Tibial nerve (tissue), 4 donors: ENCODE measurements around the gene UBA6. TPM values are rescaled to one million over a fixed set of nuclear protein-coding genes. Genes with fewer than 3 reads are reported as not detected.

Source experiments
- DNase-seq, 2 donors: peaks; one replicate each; pipeline ENCODE4 v3.0.0-alpha.2; 2019; ENCODE audit warnings: low spot score in 2 of 2
- H3K27ac ChIP-seq, 4 donors: fragments of 200-600 bp; sonication (generic) in 3 of 4; one replicate each; pipeline ENCODE4 v1.5.1; 2017 to 2019; ENCODE audit warnings: mild to moderate bottlenecking in 1 of 4
- H3K27me3 ChIP-seq, 2 donors: fragments of 200-600 bp; sonication (generic) in 1 of 2; one replicate each; pipeline versions ENCODE4 v1.5.1 to v1.6.0; 2017 to 2019
- H3K36me3 ChIP-seq, 3 donors: fragments of 200-600 bp; sonication (generic); one replicate each; pipeline ENCODE4 v1.5.1; 2018 to 2019
- H3K4me1 ChIP-seq, 4 donors: fragments of 200-600 bp; sonication (generic) in 3 of 4; one replicate each; pipeline ENCODE4 v1.5.1; 2017 to 2019
- H3K4me3 ChIP-seq, 4 donors: fragments of 200-600 bp; sonication (generic) in 3 of 4; one replicate each; pipeline ENCODE4 v1.5.1; 2017 to 2019; ENCODE audit warnings: mild to moderate bottlenecking in 1 of 4, moderate library complexity in 1 of 4
- H3K9me3 ChIP-seq, 4 donors: fragments of 200-600 bp; sonication (generic) in 3 of 4; one replicate each; pipeline ENCODE4 v1.5.1; 2017 to 2019
- CTCF ChIP-seq, 5 experiments: fragments of 200-600 bp in 3 of 5; fragments of 450-650 bp in 2 of 5; sonication (generic) in 3 of 5; IDR thresholded peaks; one replicate each; pipeline ENCODE4 v1.5.1; 2016 to 2019; ENCODE audit warnings: antibody characterized with exemption in 5 of 5, mild to moderate bottlenecking in 3 of 5, moderate library complexity in 2 of 5
- EP300 ChIP-seq, 2 donors: sonication (generic); formaldehyde crosslinking; IDR thresholded peaks; one replicate each; pipeline ENCODE4 v1.6.1; 2017; ENCODE audit warnings: antibody characterized with exemption in 2 of 2, mild to moderate bottlenecking in 1 of 2
- POLR2A ChIP-seq, 2 donors: fragments of 450-650 bp; IDR thresholded peaks; one replicate each; pipeline ENCODE4 v1.6.1; 2017; ENCODE audit warnings: antibody characterized with exemption in 2 of 2, mild to moderate bottlenecking in 2 of 2, moderate library complexity in 2 of 2
- WGBS, 2 donors: methylation state at CpG; one replicate each; pipeline ENCODE4 v1.1.5; 2018; 5-methylcytosine and 5-hydroxymethylcytosine counted together
- total RNA-seq, 4 donors: library from RNA; depleted of rRNA; stranded (reverse); fragments of >200 nt; gene quantifications; one replicate each; pipeline ENCODE4 v1.1.0, GENCODE V29; 2016

UBA6 gene
- total RNA-seq, 4 donors from 2014 or later: 22.9 to 51.5 (median 36.9) TPM

DNA sequence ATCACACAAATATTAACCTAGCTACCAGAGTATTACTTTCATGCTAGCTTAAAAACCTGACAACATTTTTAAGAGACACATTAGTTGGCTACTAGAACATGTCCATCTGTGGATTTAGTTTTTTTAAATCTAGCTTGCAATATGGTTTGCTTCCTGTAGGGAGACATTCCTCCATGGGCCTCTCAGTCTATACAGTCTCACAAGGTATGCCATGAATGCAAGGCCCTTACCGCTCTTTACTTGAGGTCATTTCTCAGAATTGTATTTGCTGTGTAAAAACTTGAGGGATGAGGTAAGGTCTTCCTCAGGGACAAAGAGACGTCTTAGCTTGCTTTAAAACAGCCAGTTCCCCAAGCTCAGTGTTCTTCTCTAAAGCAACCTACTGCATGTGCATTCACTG lies 26.9 kb downstream of the UBA6 start:
- TF ChIP-seq POLR2A (IDR thresholded peaks at IDR 0.05) (no peak), EP300 (IDR thresholded peaks at IDR 0.05) (no peak), CTCF (IDR thresholded peaks at IDR 0.05) (no peak)
- Histone ChIP-seq H3K4me3 (no peak overlapping the region), H3K27me3 (no peaks in the 10 kb centered on the region), H3K4me1 (no peaks in the 10 kb centered on the region), H3K9me3 (no peaks in the 10 kb centered on the region), H3K36me3 (peaks cover 0 to 82% (median 18%) of the 10 kb centered on the region in 3 donors), H3K27ac (no peak overlapping the region)
- no peak for DNase-seq
- 88 to 90% methylated on average over 2 of the region's 2 CpGs for WGBS, 2 donors

DNA sequence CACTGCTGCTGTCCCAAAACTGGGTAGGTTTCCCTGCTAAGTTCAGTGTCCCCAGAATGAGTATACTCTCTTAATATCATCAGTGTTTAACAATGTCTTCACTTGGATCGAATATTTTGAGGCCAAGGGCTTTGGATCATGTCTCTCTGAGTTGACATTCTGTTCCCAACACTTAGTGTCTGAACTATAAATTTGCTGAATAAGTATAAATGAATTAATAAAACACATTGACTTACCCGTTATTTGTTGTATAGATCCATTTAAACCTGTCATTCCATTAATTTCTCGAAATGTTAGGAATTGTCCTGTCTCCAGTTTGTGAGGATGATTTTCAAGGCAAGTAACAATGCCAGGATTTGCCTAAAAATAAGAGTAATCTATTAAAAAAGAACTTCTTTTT lies 32.6 kb downstream of the UBA6 start:
- Histone ChIP-seq H3K4me3 (no peak overlapping the region), H3K27ac (no peak overlapping the region), H3K9me3 (no peaks in the 10 kb centered on the region), H3K36me3 (peaks cover 0 to 63% (median 0%) of the 10 kb centered on the region in 3 donors), H3K27me3 (no peaks in the 10 kb centered on the region), H3K4me1 (no peaks in the 10 kb centered on the region)
- TF ChIP-seq EP300 (IDR thresholded peaks at IDR 0.05): no peak
- WGBS, 2 donors: 89 to 93% methylated on average over 3 of the region's 3 CpGs
- no peak for DNase-seq

DNA sequence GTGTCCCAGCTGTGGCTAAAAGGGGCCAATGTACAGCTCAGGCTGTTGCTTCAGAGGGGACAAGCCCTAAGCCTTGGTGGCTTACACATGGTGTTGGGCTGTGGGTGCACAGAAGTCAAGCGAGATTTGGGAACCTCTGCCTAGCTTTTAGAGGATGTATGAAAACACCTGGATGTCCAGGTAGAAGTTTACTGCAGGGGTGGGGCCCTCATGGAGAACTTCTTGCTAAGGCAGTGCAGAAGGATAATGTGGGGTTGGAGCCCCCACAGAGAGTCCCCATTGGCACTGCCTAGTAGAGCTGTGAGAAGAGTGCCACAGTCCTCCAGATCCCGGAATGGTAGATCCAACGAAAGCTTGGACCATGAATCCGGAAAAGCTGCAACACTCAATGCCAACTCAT lies 40.5 kb downstream of the UBA6 start:
- H3K9me3 ChIP-seq: peaks cover 0 to 9% (median 0%) of the 10 kb centered on the region in 4 donors

GRCh38 chr4:67659065-67659464 lies 41.9 kb downstream of the UBA6 start:
- Histone ChIP-seq H3K4me1 (no peaks in the 10 kb centered on the region), H3K4me3 (no peak overlapping the region), H3K27me3 (no peaks in the 10 kb centered on the region), H3K36me3 (peaks cover 3 to 93% (median 15%) of the 10 kb centered on the region in 3 donors), H3K9me3 (peaks cover 0 to 9% (median 0%) of the 10 kb centered on the region in 4 donors), H3K27ac (no peak overlapping the region)
- 88 to 96% methylated on average over 2 of the region's 2 CpGs for WGBS, 2 donors
- TF ChIP-seq CTCF (IDR thresholded peaks at IDR 0.05) (no peak), EP300 (IDR thresholded peaks at IDR 0.05) (no peak)
- no peak for DNase-seq

More for the DNA sequence above, 40.5 kb downstream of the UBA6 start:
- 97 to 98% methylated on average over 4 of the region's 4 CpGs for WGBS, 2 donors
- H3K4me1 ChIP-seq: no peaks in the 10 kb centered on the region
- TF ChIP-seq CTCF (IDR thresholded peaks at IDR 0.05) (no peak), EP300 (IDR thresholded peaks at IDR 0.05) (no peak), POLR2A (IDR thresholded peaks at IDR 0.05) (no peak)
- no peak for DNase-seq
- H3K36me3 ChIP-seq: peaks cover 3 to 89% (median 15%) of the 10 kb centered on the region in 3 donors
- no peaks in the 10 kb centered on the region for H3K27me3 ChIP-seq
- no peak overlapping the region for H3K4me3 ChIP-seq
- no peak overlapping the region for H3K27ac ChIP-seq

- Histone ChIP-seq H3K4me3 (no peak overlapping the region), H3K27me3 (no peaks in the 10 kb centered on the region), H3K27ac (no peak overlapping the region), H3K4me1 (no peaks in the 10 kb centered on the region), H3K36me3 (peaks cover 3 to 94% (median 15%) of the 10 kb centered on the region in 3 donors), H3K9me3 (peaks cover 0 to 9% (median 0%) of the 10 kb centered on the region in 4 donors)
- WGBS, 2 donors: 96 to 99% methylated on average over 3 of the region's 3 CpGs
- DNase-seq: no peak
- TF ChIP-seq CTCF (IDR thresholded peaks at IDR 0.05) (no peak), EP300 (IDR thresholded peaks at IDR 0.05) (no peak), POLR2A (IDR thresholded peaks at IDR 0.05) (no peak)
Observed at GRCh38 chr4:67658302-67658701, 42.7 kb downstream of the UBA6 start.

DNA sequence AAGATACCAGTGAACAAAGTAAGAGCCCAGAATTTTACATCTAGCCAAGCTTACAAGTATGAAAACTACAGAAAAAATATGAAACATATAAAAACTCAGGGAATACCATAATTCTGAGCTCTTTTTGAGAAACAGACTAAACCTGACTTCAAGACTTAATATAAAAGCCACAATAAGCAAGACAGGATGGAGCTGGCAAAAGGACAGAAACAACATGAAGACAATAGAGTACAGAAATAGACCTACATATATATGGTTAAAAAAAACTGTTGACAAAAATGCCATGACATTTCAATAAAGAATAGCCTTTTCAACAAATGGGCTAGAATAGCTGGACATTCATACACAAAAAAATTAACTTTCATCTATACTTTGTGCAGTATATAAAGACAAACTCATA lies 49.4 kb downstream of the UBA6 start:
- Histone ChIP-seq H3K4me3 (no peak overlapping the region), H3K27ac (no peak overlapping the region), H3K9me3 (no peaks in the 10 kb centered on the region), H3K4me1 (no peaks in the 10 kb centered on the region), H3K36me3 (peaks cover 0 to 56% (median 0%) of the 10 kb centered on the region in 3 donors), H3K27me3 (no peaks in the 10 kb centered on the region)
- no peak for DNase-seq
- TF ChIP-seq CTCF (IDR thresholded peaks at IDR 0.05): no peak
- TF ChIP-seq EP300 (IDR thresholded peaks at IDR 0.05): no peak
- TF ChIP-seq POLR2A (IDR thresholded peaks at IDR 0.05): no peak
